Activated CD4-positive, alpha-beta T cell treated with anti-CD3 and anti-CD28 coated beads for 36 hours (primary cell): ENCODE results near the gene ETV5. TPM values are rescaled to one million over a fixed set of nuclear protein-coding genes. Genes with fewer than 3 reads are reported as not detected.
"Not testable (repeated sequence)": the region's sequence is repeated elsewhere in the genome, so short reads cannot be mapped to it uniquely, and the experiment has no call there.

Experiments used
- ATAC-seq: fragments of 200-7000 bp; cut with Tn5 transposase; one replicate; pipeline ENCODE4 v1.10.0; 2021; ENCODE audit warnings: mild to moderate bottlenecking, moderate library complexity
- CTCF ChIA-PET: fragments of 350-600 bp; sonication (Branson Sonifier 250); formaldehyde crosslinking; loops from one replicate; lab custom pipeline; 2021; ENCODE audit warnings: antibody characterized with exemption; lab: Charles Lee
- POLR2A ChIA-PET: fragments of 350-600 bp; sonication (Branson Sonifier 250); formaldehyde crosslinking; loops from one replicate; lab custom pipeline; 2021; ENCODE audit warnings: antibody characterized with exemption, inconsistent platforms; lab: Charles Lee
- DNase-seq: peaks from one replicate; pipeline ENCODE4 v3.0.0-alpha.2; 2020
- H3K27ac Mint-ChIP-seq: one replicate; pipeline ENCODE4 v1.8.0; 2021; ENCODE audit warnings: mixed read lengths
- H3K27me3 Mint-ChIP-seq: one replicate; pipeline ENCODE4 v1.8.0; 2021; ENCODE audit warnings: mixed read lengths
- H3K36me3 Mint-ChIP-seq: one replicate; pipeline ENCODE4 v1.8.0; 2021; ENCODE audit warnings: low read depth, mixed read lengths
- H3K4me1 Mint-ChIP-seq: one replicate; pipeline ENCODE4 v1.8.0; 2021; ENCODE audit warnings: mixed read lengths
- H3K4me3 Mint-ChIP-seq: one replicate; pipeline ENCODE4 v1.8.0; 2021; ENCODE audit warnings: mild to moderate bottlenecking, moderate library complexity, mixed read lengths
- H3K9me3 Mint-ChIP-seq: one replicate; pipeline ENCODE4 v1.8.0; 2021; ENCODE audit warnings: low read depth, mixed read lengths
- intact Hi-C, 2 experiments: fragments of 100-400 bp; cut with DNase I in 1 of 2; cut with micrococcal nuclease in 1 of 2; formaldehyde crosslinking; loops; one replicate each; pipeline versions ENCODE4 v1.14.2 to v1.15.1; 2022 to 2024; cut with DNase I, micrococcal nuclease
- total RNA-seq, 2 experiments: library from RNA; stranded (reverse); gene quantifications; one replicate each; pipeline ENCODE4 v1.2.3, GENCODE V29; 2021

Gene ETV5
- total RNA-seq, 2 experiments from 2014 or later: 0.83 to 1.4 TPM

- CTCF ChIA-PET: interaction anchor here (0.5 to 1.4 kb wide), 4 partner anchors 21 to 969 kb away, joined by 3 read pairs; no protein-coding TSS in a partner anchor
- no peak overlapping the region for H3K27ac Mint-ChIP-seq
- no peaks in the 10 kb centered on the region for H3K4me1 Mint-ChIP-seq
- no peak overlapping the region for H3K4me3 Mint-ChIP-seq
- ATAC-seq (no peak), DNase-seq (no peak)
- intact Hi-C loops: no loop called here
- no peaks in the 10 kb centered on the region for H3K9me3 Mint-ChIP-seq
- peaks cover 14% of the 10 kb centered on the region for H3K27me3 Mint-ChIP-seq
- POLR2A ChIA-PET: no interaction called here
- H3K36me3 Mint-ChIP-seq: no peaks in the 10 kb centered on the region
Measured at GRCh38 chr3:186046838-186047237, 62.1 kb downstream of the ETV5 start.

GRCh38 chr3:186044968-186045367 is 63.9 kb downstream of the ETV5 start:
- Mint-ChIP-seq H3K4me3 (no peak overlapping the region), H3K27me3 (peaks cover 15% of the 10 kb centered on the region), H3K9me3 (no peaks in the 10 kb centered on the region), H3K36me3 (no peaks in the 10 kb centered on the region), H3K27ac (no peak overlapping the region), H3K4me1 (no peaks in the 10 kb centered on the region)
- CTCF ChIA-PET: interaction anchor here (0.6 kb wide), 3 partner anchors 101 to 385 kb away, joined by 3 read pairs; no protein-coding TSS in a partner anchor
- intact Hi-C loops: no loop called here
- ATAC-seq: no peak
- no peak for DNase-seq
- POLR2A ChIA-PET: no interaction called here

DNA sequence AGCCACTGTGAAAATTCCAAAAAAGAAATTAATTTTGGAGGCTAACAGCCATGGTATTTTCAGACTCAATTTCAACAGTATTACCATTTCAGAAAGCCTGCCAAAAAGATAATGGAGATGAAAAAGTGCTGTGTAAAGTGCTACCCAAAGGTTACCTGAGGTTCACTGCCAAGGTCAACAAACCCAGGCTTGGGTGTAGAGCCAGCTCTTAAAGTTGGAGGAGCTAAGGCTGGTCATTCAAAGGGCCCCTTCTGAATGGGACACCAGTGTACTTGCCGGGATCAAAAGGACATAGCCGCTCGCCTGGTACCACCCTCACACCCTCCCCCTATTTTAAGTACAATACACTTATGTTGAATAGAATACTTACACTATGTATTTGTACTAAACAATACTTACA is 64.5 kb downstream of the ETV5 start:
- Mint-ChIP-seq H3K9me3 (no peaks in the 10 kb centered on the region), H3K4me1 (no peaks in the 10 kb centered on the region), H3K4me3 (no peak overlapping the region), H3K27ac (no peak overlapping the region), H3K27me3 (peaks cover 17% of the 10 kb centered on the region), H3K36me3 (no peaks in the 10 kb centered on the region)
- DNase-seq (no peak), ATAC-seq (no peak)
- POLR2A ChIA-PET: no interaction called here
- intact Hi-C loops: no loop called here
- CTCF ChIA-PET: interaction anchor here (0.6 to 1.1 kb wide), 2 partner anchors 18 to 184 kb away, joined by 3 read pairs; no protein-coding TSS in a partner anchor

DNA sequence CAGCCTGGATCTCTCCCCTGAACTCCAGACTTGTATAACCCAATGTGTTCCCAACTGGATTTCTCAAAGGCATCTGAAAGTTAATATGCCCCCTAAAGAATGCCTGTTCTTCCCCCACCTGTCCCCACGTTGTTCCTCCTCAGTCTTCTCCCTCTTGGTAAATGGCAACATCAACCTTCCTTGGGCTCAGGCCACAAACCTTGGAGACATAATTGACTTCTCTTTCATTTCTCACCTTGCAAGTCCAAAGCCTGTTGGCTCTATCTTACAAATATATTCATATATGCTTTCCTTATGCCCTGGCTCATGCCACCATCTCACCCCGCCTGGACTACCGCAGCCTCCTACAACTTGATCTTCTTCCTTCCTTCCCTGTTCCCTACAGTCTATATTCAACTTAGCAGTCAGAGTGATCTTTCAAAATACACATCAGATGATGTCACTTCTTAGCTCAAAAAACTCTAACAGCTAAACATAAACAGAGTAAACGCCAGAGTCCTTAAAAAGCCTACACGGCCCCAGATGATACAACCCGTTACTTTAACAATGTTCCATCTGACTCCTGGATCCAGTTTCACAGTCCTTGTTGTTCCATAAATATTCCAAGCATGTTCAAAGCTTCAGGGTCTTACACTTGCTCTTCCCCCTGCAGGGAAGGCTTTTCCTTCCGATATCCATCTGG is 66.2 kb downstream of the ETV5 start:
- POLR2A ChIA-PET: no interaction called here
- Mint-ChIP-seq H3K27ac (no peak overlapping the region), H3K4me3 (no peak overlapping the region), H3K36me3 (no peaks in the 10 kb centered on the region), H3K27me3 (peaks cover 17% of the 10 kb centered on the region), H3K9me3 (peaks cover 2% of the 10 kb centered on the region), H3K4me1 (no peaks in the 10 kb centered on the region)
- no peak for ATAC-seq
- DNase-seq: no peak
- CTCF ChIA-PET: interaction anchor here (1.4 kb wide), 1 partner anchor 16 kb away, joined by 3 read pairs; no protein-coding TSS in a partner anchor
- intact Hi-C loops: no loop called here

DNA sequence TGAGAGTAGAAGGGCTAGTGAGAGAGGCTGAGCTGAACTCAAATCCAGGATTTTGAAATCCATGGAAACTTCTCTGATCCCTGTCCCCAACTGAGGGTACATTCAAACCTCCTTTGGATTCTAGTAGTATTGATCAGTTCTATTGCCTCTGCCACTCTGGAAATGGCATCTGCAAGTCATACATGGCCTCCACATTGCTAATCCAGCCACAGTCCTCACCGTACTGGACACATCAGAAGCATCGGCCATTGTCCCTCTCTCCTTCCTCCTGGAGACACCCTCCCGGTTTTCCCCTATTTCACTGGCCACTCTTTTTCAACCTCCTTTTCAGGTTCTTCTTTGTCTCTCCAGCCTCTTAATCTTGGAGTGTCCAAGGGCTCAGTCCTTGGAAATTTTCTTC is 66.9 kb downstream of the ETV5 start:
- intact Hi-C loops: no loop called here
- peaks cover 17% of the 10 kb centered on the region for H3K27me3 Mint-ChIP-seq
- H3K36me3 Mint-ChIP-seq: no peaks in the 10 kb centered on the region
- H3K9me3 Mint-ChIP-seq: peaks cover 2% of the 10 kb centered on the region
- DNase-seq: no peak
- no peak overlapping the region for H3K27ac Mint-ChIP-seq
- no peak for ATAC-seq
- H3K4me3 Mint-ChIP-seq: no peak overlapping the region
- ChIA-PET CTCF (no interaction called here), POLR2A (no interaction called here)
- no peaks in the 10 kb centered on the region for H3K4me1 Mint-ChIP-seq

DNA sequence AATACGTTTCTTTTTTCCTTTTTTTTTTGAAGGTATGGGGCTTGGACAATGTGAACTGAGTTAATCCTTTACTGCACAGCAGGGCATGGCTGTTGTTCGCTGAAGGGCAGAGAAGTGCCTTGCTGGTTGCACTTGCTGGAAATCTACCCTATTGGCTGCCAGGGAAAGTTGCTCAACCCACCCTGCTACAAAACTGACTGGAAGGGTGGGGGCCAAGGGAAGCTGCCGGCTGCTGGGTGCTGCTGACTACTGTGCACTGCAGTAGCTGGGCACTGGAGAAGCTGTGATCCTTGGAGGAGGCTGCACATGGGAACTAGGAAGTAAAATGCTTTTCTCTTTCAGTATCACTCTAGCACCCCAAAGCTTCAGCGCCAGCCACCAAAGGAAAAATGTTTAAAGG is 70.5 kb downstream of the ETV5 start:
- Mint-ChIP-seq H3K4me1 (no peaks in the 10 kb centered on the region), H3K4me3 (no peak overlapping the region), H3K9me3 (peaks cover 2% of the 10 kb centered on the region), H3K27me3 (peaks cover 12% of the 10 kb centered on the region), H3K27ac (no peak overlapping the region), H3K36me3 (no peaks in the 10 kb centered on the region)
- ChIA-PET POLR2A (no interaction called here), CTCF (interaction anchor here (1.1 to 1.4 kb wide), 3 partner anchors 55 to 579 kb away, joined by 3 to 5 read pairs (median 4); no protein-coding TSS in a partner anchor)
- intact Hi-C loops: loop anchor here in 1 of 2 experiments (2.0 kb wide), 1 partner anchor 60 kb away; no protein-coding TSS in a partner anchor
- no peak for DNase-seq
- no peak for ATAC-seq

DNA sequence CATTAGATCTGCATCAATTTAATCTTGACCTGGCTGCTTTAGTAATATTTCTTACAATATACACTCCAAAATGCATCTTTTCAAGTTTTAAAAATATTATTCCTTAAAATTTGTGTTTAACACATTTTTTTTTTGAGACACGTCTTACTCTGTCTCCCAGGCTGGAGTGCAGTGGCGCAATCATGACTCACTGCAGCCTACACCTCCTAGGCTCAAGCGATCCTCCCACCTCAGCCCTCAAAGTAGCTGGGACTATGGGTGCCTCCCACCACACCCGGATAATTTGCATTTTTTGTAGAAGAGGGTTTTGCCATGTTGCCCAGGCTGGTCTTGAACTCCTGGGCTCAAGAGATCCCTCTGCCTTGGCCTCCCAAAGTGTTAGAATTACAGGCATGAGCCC is 73.6 kb downstream of the ETV5 start:
- Mint-ChIP-seq H3K27me3 (peaks cover 8% of the 10 kb centered on the region), H3K9me3 (peaks cover 2% of the 10 kb centered on the region), H3K27ac (no peak overlapping the region), H3K36me3 (no peaks in the 10 kb centered on the region), H3K4me1 (no peaks in the 10 kb centered on the region), H3K4me3 (no peak overlapping the region)
- POLR2A ChIA-PET: no interaction called here
- ATAC-seq (no peak), DNase-seq (no peak)
- intact Hi-C loops: no loop called here
- CTCF ChIA-PET: no interaction called here

- ChIA-PET POLR2A (no interaction called here), CTCF (interaction anchor here (0.7 to 1.5 kb wide), 2 partner anchors 89 to 236 kb away, joined by 3 to 4 read pairs; no protein-coding TSS in a partner anchor)
- Mint-ChIP-seq H3K36me3 (no peaks in the 10 kb centered on the region), H3K9me3 (no peaks in the 10 kb centered on the region), H3K4me1 (no peaks in the 10 kb centered on the region), H3K4me3 (no peak overlapping the region), H3K27ac (no peak overlapping the region), H3K27me3 (peaks cover 4% of the 10 kb centered on the region)
- ATAC-seq (no peak), DNase-seq (no peak)
- intact Hi-C loops: no loop called here
Measured at GRCh38 chr3:186032321-186032720, 76.6 kb downstream of the ETV5 start.

DNA sequence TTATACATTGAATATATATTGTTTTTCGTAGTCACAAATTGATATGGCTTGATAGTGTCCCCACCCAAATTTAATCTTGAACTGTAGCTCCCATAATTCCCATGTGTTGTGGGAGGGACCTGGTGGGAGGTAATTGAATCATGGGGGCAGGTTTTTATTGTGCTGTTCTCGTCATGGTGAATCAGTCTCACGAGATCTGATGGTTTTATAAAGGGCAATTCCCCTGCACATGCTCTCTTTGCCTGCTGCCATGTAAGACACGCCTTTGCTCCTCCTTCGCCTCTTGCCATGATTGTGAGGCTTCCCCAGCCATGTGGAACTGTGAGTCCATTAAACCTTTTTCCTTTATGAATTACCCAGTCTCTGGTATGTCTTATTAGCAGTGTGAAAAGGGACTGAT is 82.9 kb downstream of the ETV5 start:
- H3K27me3 Mint-ChIP-seq, ATAC-seq, H3K9me3 Mint-ChIP-seq, H3K36me3 Mint-ChIP-seq, CTCF ChIA-PET, POLR2A ChIA-PET, H3K4me3 Mint-ChIP-seq, DNase-seq, H3K27ac Mint-ChIP-seq: not testable (repeated sequence)
- H3K4me1 Mint-ChIP-seq: peaks cover 17% of the 10 kb centered on the region
- intact Hi-C loops: loop anchor here in 1 of 2 experiments (1.0 kb wide), 2 partner anchors 83 to 508 kb away; partner anchors contain the start of gene ETV5

DNA sequence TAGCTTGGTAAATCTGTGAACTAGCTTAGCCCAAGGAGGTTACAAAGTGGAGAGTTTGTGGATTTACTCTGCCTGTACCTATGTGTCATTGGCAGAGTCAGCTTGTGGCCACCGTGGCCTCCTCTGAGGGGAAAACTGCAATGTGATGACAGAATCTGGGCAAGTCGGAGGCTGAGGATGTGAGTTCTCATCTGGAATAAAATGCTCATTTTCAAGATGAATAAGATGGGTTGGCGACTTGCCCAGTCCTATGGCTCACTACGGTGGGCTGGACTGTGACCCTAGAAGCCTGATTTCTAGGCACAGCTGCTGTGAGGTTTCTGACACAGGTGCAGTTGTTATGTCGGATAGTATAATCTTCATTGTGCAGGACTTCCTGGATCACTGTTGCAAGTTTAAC is 83.7 kb downstream of the ETV5 start:
- ChIA-PET POLR2A (interaction anchor here (0.6 to 1.0 kb wide), 2 partner anchors 46 to 181 kb away, joined by 3 read pairs; no protein-coding TSS in a partner anchor), CTCF (interaction anchor here (0.5 to 0.9 kb wide), 6 partner anchors 21 to 596 kb away, joined by 3 to 4 read pairs (median 3); no protein-coding TSS in a partner anchor)
- H3K9me3 Mint-ChIP-seq: no peaks in the 10 kb centered on the region
- DNase-seq: peak; percentile 80
- ATAC-seq: peak; percentile 98
- no peak overlapping the region for H3K4me3 Mint-ChIP-seq
- H3K27ac Mint-ChIP-seq: no peak overlapping the region
- no peaks in the 10 kb centered on the region for H3K36me3 Mint-ChIP-seq
- peaks cover 8% of the 10 kb centered on the region for H3K27me3 Mint-ChIP-seq
- intact Hi-C loops: loop anchor here in 1 of 2 experiments (1.0 kb wide), 2 partner anchors 84 to 509 kb away; partner anchors contain the start of gene ETV5
- peaks cover 17% of the 10 kb centered on the region for H3K4me1 Mint-ChIP-seq

- ATAC-seq: no peak
- Mint-ChIP-seq H3K9me3 (no peaks in the 10 kb centered on the region), H3K27me3 (peaks cover 8% of the 10 kb centered on the region), H3K27ac (no peak overlapping the region), H3K4me3 (no peak overlapping the region), H3K4me1 (peaks cover 17% of the 10 kb centered on the region), H3K36me3 (no peaks in the 10 kb centered on the region)
- POLR2A ChIA-PET: no interaction called here
- intact Hi-C loops: no loop called here
- no peak for DNase-seq
- CTCF ChIA-PET: interaction anchor here (0.6 kb wide), 1 partner anchor 81 kb away, joined by 3 read pairs; no protein-coding TSS in a partner anchor
Measured at GRCh38 chr3:186024210-186024609, 84.7 kb downstream of the ETV5 start.

DNA sequence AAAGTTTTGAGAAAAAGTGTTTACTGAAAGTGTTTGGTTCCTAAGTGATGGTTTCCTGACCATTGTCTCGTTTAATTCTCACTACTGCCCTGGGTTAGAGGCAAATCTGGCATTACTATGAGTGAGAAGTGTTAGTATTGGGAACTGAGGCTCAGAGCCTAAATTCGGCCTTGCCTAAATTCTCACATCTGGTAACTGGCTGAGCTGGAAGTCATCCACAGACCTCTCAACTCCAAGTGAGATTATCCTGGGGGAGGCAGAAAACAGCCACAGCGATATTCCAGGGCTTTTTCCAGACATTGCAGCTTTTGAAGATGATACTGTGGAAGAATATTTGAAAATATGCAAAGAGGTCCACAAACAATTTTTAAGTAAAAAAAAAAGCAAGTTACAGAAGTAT is 86.0 kb downstream of the ETV5 start:
- Mint-ChIP-seq H3K27ac (no peak overlapping the region), H3K4me1 (peaks cover 17% of the 10 kb centered on the region), H3K36me3 (no peaks in the 10 kb centered on the region), H3K27me3 (peaks cover 8% of the 10 kb centered on the region), H3K9me3 (no peaks in the 10 kb centered on the region), H3K4me3 (no peak overlapping the region)
- no peak for DNase-seq
- no peak for ATAC-seq
- CTCF ChIA-PET: interaction anchor here (0.7 kb wide), 1 partner anchor 277 kb away, joined by 4 read pairs; no protein-coding TSS in a partner anchor
- POLR2A ChIA-PET: no interaction called here
- intact Hi-C loops: no loop called here
